NCI-H460 (cell line): ENCODE data around the gene BBS4. TPM values are rescaled to one million over a fixed set of nuclear protein-coding genes. Genes with fewer than 3 reads are reported as not detected.
"Not testable (repeated sequence)": the region's sequence is repeated elsewhere in the genome, so short reads cannot be mapped to it uniquely, and the experiment has no call there.

ENCODE experiments used
- DNase-seq: peaks from one replicate; pipeline ENCODE4 v3.0.0-alpha.2; 2016; ENCODE audit warnings: low read depth; ENCODE audit errors: extremely low read depth
- polyA plus RNA-seq: library from polyadenylated mRNA; depleted of rRNA; stranded (reverse); fragments of >200 nt; gene quantifications from 2 replicates; pipeline ENCODE4 v1.2.3, GENCODE V29; 2014; cell fraction: nucleus; rRNA removed
- total RNA-seq: library from RNA; depleted of rRNA; stranded (reverse); fragments of >200 nt; shearing (Covaris generic); gene quantifications from 2 replicates; pipeline ENCODE4 v1.2.3, GENCODE V29; 2014; rRNA removed

Gene BBS4, protein sequence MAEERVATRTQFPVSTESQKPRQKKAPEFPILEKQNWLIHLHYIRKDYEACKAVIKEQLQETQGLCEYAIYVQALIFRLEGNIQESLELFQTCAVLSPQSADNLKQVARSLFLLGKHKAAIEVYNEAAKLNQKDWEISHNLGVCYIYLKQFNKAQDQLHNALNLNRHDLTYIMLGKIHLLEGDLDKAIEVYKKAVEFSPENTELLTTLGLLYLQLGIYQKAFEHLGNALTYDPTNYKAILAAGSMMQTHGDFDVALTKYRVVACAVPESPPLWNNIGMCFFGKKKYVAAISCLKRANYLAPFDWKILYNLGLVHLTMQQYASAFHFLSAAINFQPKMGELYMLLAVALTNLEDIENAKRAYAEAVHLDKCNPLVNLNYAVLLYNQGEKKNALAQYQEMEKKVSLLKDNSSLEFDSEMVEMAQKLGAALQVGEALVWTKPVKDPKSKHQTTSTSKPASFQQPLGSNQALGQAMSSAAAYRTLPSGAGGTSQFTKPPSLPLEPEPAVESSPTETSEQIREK
- 23.7 and 24.8 TPM in 2 replicates for total RNA-seq
- polyA plus RNA-seq: 33.3 and 54.7 TPM in 2 replicates

- DNase-seq: peak; percentile 81
These were observed at the start of gene BBS4, which contains the start of gene HIGD2B for GRCh38 chr15:72685925-72686794. Gene BBS4 (plus strand): TSS chr15:72686207. CDS start chr15:72686228, 21 bp downstream. Gene HIGD2B (minus strand): TSS chr15:72686182. CDS start chr15:72676374, 9,808 bp downstream.

DNA sequence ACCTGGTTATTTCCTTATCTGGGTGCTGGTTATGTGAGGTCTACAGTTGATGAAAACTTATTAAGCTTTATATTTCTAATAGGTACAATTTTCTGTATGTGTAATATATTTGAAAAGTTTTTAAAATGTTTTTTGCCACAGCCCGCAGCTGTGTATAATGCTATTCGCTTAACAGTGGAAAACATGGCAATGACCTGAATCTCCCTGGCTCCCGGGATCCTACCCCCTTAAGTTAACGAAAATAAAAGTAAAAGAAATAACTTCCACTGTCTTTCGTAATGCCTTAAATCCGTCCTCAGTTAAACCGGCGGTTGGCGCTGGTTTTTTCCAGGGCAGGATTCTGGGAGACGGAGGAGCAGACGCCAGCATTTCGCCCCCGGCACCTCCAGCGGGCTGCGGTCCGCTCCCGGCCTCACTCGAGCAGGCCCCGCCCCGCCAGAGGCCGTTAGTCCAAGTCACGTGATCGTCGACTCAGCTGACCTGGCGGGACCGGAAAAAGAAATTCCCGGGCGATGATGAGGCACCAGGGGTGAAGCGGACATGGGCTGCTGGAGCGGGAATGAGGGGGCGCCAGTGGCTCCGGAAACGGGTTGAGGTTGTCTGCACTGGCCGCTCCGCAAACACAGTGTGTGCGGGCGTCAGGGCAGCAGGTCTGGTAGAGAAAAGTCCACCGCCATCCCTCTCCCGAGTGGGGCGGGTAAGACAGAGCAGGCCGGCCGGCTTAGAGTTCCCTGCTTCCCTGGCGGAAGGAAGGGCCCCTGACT, 49.3 kb upstream of the BBS4 start:
- DNase-seq: peak; percentile 58

GRCh38 chr15:72639759-72640483, 46.1 kb upstream of the BBS4 start:
- not testable (repeated sequence) for DNase-seq

DNA sequence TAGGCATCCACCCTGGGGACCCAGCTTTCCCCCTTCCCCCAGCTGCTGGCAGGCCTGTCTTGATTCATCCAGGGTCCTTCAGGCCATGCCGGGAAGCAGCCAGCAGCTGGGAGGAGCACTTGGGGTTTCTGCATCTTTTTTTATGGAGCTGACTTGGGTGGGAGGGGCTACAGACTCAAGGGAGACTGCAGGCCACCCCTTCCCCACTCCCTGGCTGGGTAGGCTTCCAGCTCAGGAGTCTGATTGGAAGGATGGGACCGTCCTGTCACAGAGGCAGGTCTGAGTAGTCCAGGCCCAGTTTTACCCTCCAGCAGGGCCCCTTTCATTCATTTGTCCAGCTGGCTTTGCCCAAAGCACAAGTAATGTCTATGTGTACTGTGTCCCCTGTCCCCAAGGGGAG, 43.7 kb upstream of the BBS4 start:
- DNase-seq: not testable (repeated sequence)

DNA sequence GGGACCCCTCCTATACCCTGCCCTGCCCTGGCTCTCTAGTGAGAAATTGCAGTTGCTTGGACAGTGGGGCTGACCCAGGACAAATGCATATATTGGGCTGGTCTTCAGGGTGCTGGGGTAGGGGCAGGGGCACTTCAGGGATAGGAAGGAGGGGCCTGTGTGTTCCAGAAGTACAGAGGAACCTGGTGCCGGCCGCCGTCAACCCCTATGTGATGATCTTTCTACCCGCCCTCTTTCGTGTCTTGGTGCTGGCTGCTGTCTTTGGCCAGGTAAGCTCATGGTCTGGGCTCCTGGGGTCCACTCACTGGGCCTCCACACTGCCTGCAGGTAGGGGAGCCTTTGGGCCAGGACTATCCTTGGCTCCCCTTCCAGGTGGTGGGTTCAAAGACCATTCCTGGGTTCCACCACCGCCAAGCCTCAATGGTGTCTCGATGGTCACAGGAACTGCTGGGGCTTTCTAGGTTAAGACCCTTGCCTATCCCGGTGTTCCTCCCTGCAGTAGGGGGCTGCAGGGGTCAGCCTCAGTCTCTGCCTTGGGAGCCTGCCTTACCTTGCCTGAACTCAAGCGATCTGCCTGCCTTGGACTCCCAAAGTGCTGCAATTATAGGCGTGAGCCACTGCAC, 37.3 kb upstream of the BBS4 start:
- not testable (repeated sequence) for DNase-seq

- not testable (repeated sequence) for DNase-seq
These were observed 31.6 kb upstream of the BBS4 start, which contains the start of gene GOLGA6B for GRCh38 chr15:72654397-72654796. Gene GOLGA6B (plus strand): TSS chr15:72654697. CDS start chr15:72654738, 41 bp downstream.

GRCh38 chr15:72656014-72656413, 30.0 kb upstream of the BBS4 start:
- DNase-seq: not testable (repeated sequence)

GRCh38 chr15:72661081-72661480, 24.9 kb upstream of the BBS4 start:
- DNase-seq: not testable (repeated sequence)

GRCh38 chr15:72663931-72664330, 22.1 kb upstream of the BBS4 start:
- not testable (repeated sequence) for DNase-seq

GRCh38 chr15:72665706-72666105, 20.3 kb upstream of the BBS4 start:
- not testable (repeated sequence) for DNase-seq

DNA sequence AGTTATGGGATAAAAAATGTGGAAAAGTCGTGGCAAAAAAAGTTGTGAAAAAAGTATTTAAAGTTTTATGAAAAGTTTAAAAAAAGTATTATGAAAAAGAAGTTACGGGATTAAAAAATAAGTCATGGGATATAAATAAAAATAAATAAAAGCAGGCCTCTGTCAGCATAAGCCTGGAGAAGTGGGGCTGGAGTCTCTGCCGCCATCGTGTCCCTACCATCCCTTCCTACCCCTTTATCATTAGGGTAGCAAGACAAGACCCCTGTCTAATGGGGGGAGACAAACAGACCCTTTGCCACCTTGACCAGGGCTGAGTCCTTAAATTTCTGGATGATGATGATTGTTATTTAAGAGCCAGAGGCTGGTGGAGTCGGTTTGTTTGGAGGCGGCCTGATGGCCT, 16.2 kb upstream of the BBS4 start:
- not testable (repeated sequence) for DNase-seq

DNA sequence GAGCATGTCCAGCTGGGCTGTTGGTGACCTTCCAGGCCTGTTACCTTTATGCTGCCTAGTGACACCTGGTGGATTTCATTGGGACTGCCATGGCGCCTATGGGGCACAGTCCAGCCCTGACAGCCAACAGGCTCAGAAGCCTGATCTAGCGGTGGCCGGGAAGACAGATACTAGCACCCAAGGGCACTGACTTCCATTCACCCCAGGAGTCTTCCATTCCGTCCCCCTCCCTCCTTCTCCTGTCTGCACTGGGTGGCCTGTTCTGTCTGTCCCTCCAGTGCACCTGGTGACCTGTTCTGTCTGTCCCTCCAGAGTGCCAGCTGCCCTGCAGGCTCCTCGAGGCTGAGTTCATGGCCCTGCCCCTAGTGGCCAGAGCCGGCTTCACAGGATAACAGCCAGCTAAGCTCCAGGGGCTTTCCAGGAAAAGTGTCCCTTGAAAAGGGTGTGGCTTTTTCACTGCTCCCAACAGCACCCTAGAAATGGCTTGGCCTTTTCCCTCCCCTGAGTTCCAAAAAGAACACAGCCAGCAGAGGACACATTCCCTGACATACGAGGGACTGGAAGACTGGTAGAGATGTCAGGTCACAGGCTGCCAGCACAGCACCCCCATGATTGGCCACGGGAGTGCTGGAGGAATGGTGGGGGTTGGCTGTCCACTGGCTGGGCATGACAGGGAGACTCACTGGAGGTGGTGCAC, 15.2 kb upstream of the BBS4 start:
- DNase-seq: peak; percentile 79

GRCh38 chr15:72671525-72671924, 14.5 kb upstream of the BBS4 start:
- DNase-seq: no peak

DNA sequence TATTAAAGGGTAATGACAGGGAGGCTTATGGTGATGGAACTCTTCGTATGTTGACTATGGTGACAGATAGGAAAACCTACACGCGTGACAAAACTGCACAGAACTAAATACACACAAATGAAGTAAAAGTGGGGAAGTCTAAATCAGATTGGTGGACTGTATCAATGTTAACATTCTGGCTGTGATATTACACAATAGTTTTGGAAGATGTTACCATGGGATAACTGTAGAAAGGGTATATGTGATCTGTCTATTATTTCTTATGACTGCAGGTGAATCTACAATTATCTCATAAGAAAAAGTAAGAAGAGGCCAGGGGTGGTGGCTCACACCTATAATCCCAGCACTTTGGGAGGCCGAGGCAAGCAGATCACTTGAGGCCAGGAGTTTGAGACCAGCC, 9.2 kb upstream of the BBS4 start:
- no peak for DNase-seq

GRCh38 chr15:72680931-72681330, 5.1 kb upstream of the BBS4 start:
- no peak for DNase-seq

DNA sequence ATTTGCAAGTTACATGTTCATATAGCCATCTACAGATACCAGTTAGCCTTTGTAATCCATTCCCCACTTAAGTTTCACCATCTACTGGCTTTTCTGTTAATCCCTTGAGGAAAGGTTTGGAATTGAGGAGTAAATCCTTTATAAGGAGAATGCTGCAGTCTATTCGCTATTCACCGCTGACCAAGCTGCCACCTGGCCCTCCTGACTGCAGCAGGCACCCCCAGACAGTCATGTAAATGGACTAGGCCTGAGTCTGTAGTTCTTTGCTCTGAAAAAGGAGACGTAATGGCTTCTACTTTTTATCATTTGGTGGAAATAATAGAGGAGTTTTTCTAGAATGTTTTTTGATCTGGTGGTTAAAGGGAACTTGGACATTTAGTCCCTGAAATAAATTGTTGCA, 3.2 kb upstream of the BBS4 start:
- no peak for DNase-seq

GRCh38 chr15:72685301-72685924, 594 bp upstream of the BBS4 start:
- no peak for DNase-seq

- no peak for DNase-seq
These were observed 2.7 kb downstream of the BBS4 start for GRCh38 chr15:72688697-72689096.
